GM10248 (cell line): ENCODE measurements around the gene TNNT2.

Experiments
- CTCF ChIA-PET: fragments of 300-600 bp; sonication (Branson Sonifier 250); formaldehyde crosslinking; extraction: SDS; loops from one replicate; lab custom pipeline; 2021; ENCODE audit warnings: antibody characterized with exemption; lab: Yijun Ruan, JAX
- POLR2A ChIA-PET: fragments of 350-650 bp; sonication (Branson Sonifier 250); formaldehyde crosslinking; extraction: SDS; loops from one replicate; lab custom pipeline; 2020; ENCODE audit warnings: antibody characterized with exemption; lab: Yijun Ruan, JAX
- DNase-seq: peaks from one replicate; pipeline ENCODE4 v3.0.0; 2012; ENCODE audit errors: extremely low spot score
- CTCF ChIP-seq: IDR thresholded peaks from 2 replicates; pipeline ENCODE4 v1.5.1; 2012; ENCODE audit warnings: mild to moderate bottlenecking, low read depth; ENCODE audit errors: extremely low read depth, missing control alignments, control extremely low read depth

Gene TNNT2

GRCh38 chr1:201394591-201394990 is 17.1 kb upstream of the TNNT2 start:
- TF ChIP-seq CTCF: no peak
- CTCF ChIA-PET: interaction anchor here (0.9 to 8.8 kb wide), 5 partner anchors 8 to 118 kb away, joined by 3 to 95 read pairs (median 10); no protein-coding TSS in a partner anchor
- DNase-seq: no peak
- POLR2A ChIA-PET: no interaction called here

GRCh38 chr1:201393076-201393475 is 15.6 kb upstream of the TNNT2 start:
- POLR2A ChIA-PET: no interaction called here
- DNase-seq: no peak
- CTCF ChIA-PET: interaction anchor here (0.7 to 8.8 kb wide), 4 partner anchors 10 to 42 kb away, joined by 3 to 95 read pairs (median 6); no protein-coding TSS in a partner anchor
- TF ChIP-seq CTCF: no peak

- POLR2A ChIA-PET: no interaction called here
- TF ChIP-seq CTCF: no peak
- DNase-seq: no peak
- CTCF ChIA-PET: interaction anchor here (1.2 to 8.8 kb wide), 5 partner anchors 9 to 167 kb away, joined by 3 to 95 read pairs (median 5); no protein-coding TSS in a partner anchor
These were observed 14.4 kb upstream of the TNNT2 start for GRCh38 chr1:201391651-201392511.

GRCh38 chr1:201391225-201391624 is 13.7 kb upstream of the TNNT2 start:
- no peak for DNase-seq
- TF ChIP-seq CTCF: no peak
- ChIA-PET CTCF (interaction anchor here (1.2 to 8.8 kb wide), 6 partner anchors 8 to 168 kb away, joined by 3 to 95 read pairs (median 6); no protein-coding TSS in a partner anchor), POLR2A (no interaction called here)

- POLR2A ChIA-PET: no interaction called here
- CTCF ChIA-PET: interaction anchor here (1.0 to 8.8 kb wide), 8 partner anchors 9 to 314 kb away, joined by 3 to 95 read pairs (median 3); no protein-coding TSS in a partner anchor
- no peak for TF ChIP-seq CTCF
- DNase-seq: no peak
These were observed 11.6 kb upstream of the TNNT2 start for GRCh38 chr1:201389051-201389450.

GRCh38 chr1:201386208-201386607 is 8.7 kb upstream of the TNNT2 start:
- CTCF ChIA-PET: interaction anchor here (0.9 to 4.7 kb wide), 16 partner anchors 10 to 130 kb away, joined by 3 to 45 read pairs (median 6); no protein-coding TSS in a partner anchor

More at GRCh38 chr1:201386208-201386607, 8.7 kb upstream of the TNNT2 start:
- POLR2A ChIA-PET: interaction anchor here (0.6 kb wide), 1 partner anchor 119 kb away, joined by 4 read pairs; no protein-coding TSS in a partner anchor
- no peak for TF ChIP-seq CTCF
- no peak for DNase-seq
